HEK293T (cell line): ENCODE data around the gene CPT1A.

Experiments
- BHLHE40 ChIP-seq: fragments of 450-650 bp; IDR thresholded peaks from 2 replicates; pipeline ENCODE4 v1.6.1; 2016; ENCODE audit warnings: mild to moderate bottlenecking, moderate library complexity, borderline replicate concordance
- ELF4 ChIP-seq: fragments of 450-650 bp; IDR thresholded peaks from 2 replicates; pipeline ENCODE4 v1.6.1; 2017; ENCODE audit warnings: antibody characterized with exemption
- FOXA1 ChIP-seq: fragments of 450-650 bp; IDR thresholded peaks from 2 replicates; pipeline ENCODE4 v1.6.1; 2016; ENCODE audit warnings: mild to moderate bottlenecking
- HDGF ChIP-seq: fragments of 450-650 bp; IDR thresholded peaks from 2 replicates; pipeline ENCODE4 v1.6.1; 2017; ENCODE audit warnings: antibody characterized with exemption, borderline replicate concordance
- LEF1 ChIP-seq: fragments of 450-650 bp; IDR thresholded peaks from 2 replicates; pipeline ENCODE4 v1.6.1; 2017; ENCODE audit warnings: mild to moderate bottlenecking, borderline replicate concordance
- SP1 ChIP-seq: fragments of 450-650 bp; IDR thresholded peaks from 2 replicates; pipeline ENCODE4 v1.6.1; 2017
- TARDBP ChIP-seq: fragments of 450-650 bp; IDR thresholded peaks from 2 replicates; pipeline ENCODE4 v1.6.1; 2016
- ZNF384 ChIP-seq: fragments of 450-650 bp; IDR thresholded peaks from 2 replicates; pipeline ENCODE4 v1.6.1; 2016

DNA sequence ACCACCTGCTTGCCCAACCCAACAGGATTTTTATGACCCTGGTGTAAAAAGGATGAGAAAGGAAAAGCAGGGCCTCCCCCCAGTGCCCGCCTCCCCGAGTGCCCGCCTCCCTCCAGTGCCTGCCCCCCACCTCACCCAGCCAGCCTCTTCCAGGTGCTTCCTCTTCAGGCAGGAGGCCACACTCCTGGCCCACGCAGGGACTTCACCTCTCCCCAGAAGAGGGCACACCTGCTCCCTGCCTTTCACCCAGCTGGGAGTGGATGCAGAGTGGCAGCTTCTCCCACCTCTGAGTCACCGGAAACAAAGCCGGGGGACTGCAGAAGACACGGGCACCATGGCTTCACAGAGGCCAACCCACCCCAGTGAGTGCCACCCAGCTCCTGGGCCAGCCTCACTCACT lies 16.1 kb downstream of the CPT1A start:
- TF ChIP-seq ELF4, result no peak
- no peak for TF ChIP-seq LEF1
- TF ChIP-seq BHLHE40, result no peak
- TF ChIP-seq HDGF, result no peak
- TF ChIP-seq TARDBP, result no peak
- TF ChIP-seq ZNF384, result no peak
- TF ChIP-seq FOXA1, result no peak
- TF ChIP-seq SP1, result no peak
